Keratinocyte (primary cell): ENCODE results near the gene GIN1.
"Not testable (repeated sequence)": the region's sequence is repeated elsewhere in the genome, so short reads cannot be mapped to it uniquely, and the experiment has no call there.

ENCODE experiments used
- CTCF ChIP-seq, 3 experiments: IDR thresholded peaks in 1 of 3; conservative IDR thresholded peaks in 1 of 3; optimal IDR thresholded peaks in 1 of 3; 2 replicates in 2 of 3; 3 replicates in 1 of 3; pipeline versions ENCODE3 to v1.5.1; 2011; ENCODE audit warnings: low read length in 3 of 3, mild to moderate bottlenecking in 3 of 3, moderate library complexity in 2 of 3, control low read depth in 1 of 3, inconsistent platforms in 1 of 3; ENCODE audit not compliant: insufficient read depth in 2 of 3; ENCODE audit errors: extremely low read depth in 1 of 3
- EZH2 ChIP-seq: IDR thresholded peaks from one replicate; pipeline ENCODE4 v1.6.1; 2012; ENCODE audit warnings: inconsistent platforms, mild to moderate bottlenecking, low read length, moderate library complexity

DNA sequence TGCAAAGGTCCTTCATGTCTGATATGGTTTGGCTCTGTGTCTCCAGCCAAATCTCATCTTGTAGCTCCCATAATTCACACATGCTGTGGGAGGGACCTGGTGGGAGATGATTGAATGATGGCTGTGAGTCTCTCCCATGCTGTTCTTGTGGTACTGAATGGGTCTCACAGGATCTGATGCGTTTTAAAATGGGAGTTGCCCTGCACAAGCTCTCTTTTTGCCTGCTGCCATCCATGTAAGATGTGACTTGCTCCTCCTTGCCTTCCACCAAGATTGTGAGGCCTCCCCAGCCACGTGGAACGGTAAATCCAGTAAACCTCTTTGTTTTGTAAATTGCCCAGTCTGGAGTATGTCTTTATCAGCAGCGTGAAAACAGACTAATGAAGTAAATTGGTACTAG, 46.4 kb downstream of the GIN1 start:
- TF ChIP-seq CTCF (optimal IDR thresholded peaks at IDR 0.05 in 1 of 3, IDR thresholded peaks at IDR 0.05 in 1 of 3, conservative IDR thresholded peaks at IDR 0.05 in 1 of 3; ENCODE audit: extremely low read depth in 1 of 3, insufficient read depth in 2 of 3, low read length in 3 of 3); EZH2: not testable (repeated sequence)
